Measurements from ENCODE around the gene LHFPL2.

The LHFPL2 gene

DNA sequence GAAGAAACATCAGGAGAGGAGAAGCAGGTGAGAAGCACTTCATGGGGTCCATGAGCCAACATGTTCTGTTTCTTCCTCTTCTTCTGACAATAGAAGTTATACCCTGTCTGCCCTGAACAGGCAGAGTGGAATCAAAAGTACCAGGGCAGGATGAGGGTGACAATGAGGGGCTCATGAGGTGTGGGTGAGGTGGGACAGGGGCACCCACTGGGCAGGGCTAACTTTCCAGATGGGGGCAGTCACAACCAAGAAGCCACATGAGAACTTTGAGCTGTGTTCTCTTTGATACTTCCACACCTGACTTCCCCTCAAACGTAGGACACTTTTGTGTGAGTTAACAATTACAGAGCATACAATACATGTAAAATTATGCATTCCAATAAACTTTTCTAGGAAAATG, 92.7 kb downstream of the LHFPL2 start:
- Histone ChIP-seq H3K27me3 (ENCODE audit: insufficient read depth, low read length) (no peaks in the 10 kb centered on the region), H3K4me1 (ENCODE audit: insufficient read depth, low read length) (no peaks in the 10 kb centered on the region), H3K9me3 (ENCODE audit: low read length) (peaks cover 2% of the 10 kb centered on the region), H3K36me3 (ENCODE audit: insufficient read depth, low read length) (no peaks in the 10 kb centered on the region), H3K4me3 (ENCODE audit: low read length) (no peak overlapping the region), H2AFZ (ENCODE audit: low read depth, low read length) (no peak overlapping the region)

DNA sequence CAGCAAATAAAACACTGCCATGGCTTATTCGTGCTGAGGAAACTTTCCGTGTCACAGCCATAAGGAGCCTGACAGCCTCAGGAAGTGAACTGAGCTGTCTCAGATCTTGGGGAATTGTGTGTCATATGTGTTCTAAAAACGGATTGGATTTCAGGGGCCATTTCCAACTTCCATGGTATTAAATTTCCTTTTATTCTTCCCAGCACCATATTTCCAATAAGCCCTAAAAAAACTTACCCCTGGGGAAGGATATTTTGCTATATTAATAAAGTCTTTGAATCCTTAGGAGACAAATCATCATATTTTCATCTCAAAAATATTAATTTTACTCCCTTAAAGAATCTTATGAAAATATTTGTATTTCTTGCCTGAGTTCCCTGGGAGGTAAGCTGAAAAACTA, 93.9 kb downstream of the LHFPL2 start:
- Histone ChIP-seq H3K4me3 (ENCODE audit: low read length) (no peak overlapping the region), H3K27me3 (ENCODE audit: insufficient read depth, low read length) (no peaks in the 10 kb centered on the region), H3K9me3 (ENCODE audit: low read length) (peaks cover 2% of the 10 kb centered on the region), H2AFZ (ENCODE audit: low read depth, low read length) (no peak overlapping the region), H3K4me1 (ENCODE audit: insufficient read depth, low read length) (no peaks in the 10 kb centered on the region), H3K36me3 (ENCODE audit: insufficient read depth, low read length) (no peaks in the 10 kb centered on the region)

DNA sequence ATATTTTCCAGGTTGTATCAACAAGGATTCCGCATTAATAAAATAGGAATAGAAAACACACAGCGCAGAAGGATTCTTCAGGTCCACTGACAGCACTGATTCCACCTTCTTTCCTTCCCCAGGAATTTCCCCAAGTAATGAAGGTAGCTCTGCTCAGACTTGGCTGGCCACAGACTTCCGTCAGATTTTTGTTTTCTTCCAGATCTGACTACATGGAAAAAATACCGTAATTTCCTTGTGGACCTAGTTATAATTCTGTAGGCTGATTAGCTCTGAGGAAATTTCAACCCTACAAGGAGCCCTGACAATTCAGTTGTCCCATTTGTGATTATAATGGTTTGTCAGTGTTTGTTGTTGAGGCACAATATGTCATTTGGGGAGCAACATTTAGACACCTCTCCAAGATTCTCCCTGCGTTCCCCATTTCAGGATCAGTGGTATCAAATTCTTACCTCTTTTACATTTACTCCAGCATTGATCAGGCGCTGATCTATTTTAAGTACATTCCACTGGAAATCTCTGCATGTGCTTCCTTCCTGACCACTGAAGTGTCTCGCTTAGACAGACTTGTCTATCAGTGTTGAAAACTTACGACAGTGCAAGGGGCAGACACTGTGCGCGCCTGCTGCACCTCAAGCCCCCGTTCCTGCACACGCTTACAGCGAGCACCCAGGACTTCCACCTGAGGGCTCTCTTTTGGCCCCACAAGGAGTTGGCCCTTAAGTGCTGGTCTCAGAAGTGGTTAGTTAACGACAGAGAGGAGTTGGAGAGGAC, 94.8 kb downstream of the LHFPL2 start:
- H3K9me3 ChIP-seq (ENCODE audit: low read length) = peaks cover 2% of the 10 kb centered on the region
- no peak overlapping the region for H3K4me3 ChIP-seq (ENCODE audit: low read length)
- H3K36me3 ChIP-seq (ENCODE audit: insufficient read depth, low read length) = no peaks in the 10 kb centered on the region
- no peak overlapping the region for H2AFZ ChIP-seq (ENCODE audit: low read depth, low read length)
- no peaks in the 10 kb centered on the region for H3K4me1 ChIP-seq (ENCODE audit: insufficient read depth, low read length)
- no peaks in the 10 kb centered on the region for H3K27me3 ChIP-seq (ENCODE audit: insufficient read depth, low read length)

DNA sequence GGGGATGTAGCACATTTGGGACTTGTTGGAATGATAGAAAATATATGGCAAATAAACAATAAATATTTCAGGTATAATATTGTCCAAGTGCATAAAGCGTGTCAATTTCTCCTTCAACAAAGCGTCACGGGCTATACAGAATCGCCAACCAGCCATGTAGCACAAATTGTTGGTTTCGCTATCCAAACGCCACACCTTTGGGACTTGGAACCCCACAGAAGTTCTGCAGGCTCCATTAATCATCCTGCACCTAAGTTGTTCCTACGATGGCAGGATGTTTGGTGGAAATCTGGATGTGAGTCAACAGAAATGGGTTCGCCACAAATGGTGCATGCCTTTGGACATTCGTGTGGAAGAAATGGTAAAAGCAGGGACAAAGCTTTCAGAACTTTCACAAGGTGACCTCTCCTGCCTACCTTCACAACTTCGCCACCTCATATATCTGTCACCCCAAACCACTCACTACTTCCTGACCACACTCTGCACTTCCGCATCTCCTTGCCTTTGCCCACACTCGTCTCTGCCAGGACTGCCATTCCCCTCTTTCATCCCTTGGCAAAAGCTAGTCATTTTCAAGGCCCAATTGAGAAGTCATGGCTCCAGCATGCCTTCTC, 95.7 kb downstream of the LHFPL2 start:
- Histone ChIP-seq H2AFZ (ENCODE audit: low read depth, low read length) (no peak overlapping the region), H3K4me1 (ENCODE audit: insufficient read depth, low read length) (no peaks in the 10 kb centered on the region), H3K4me3 (ENCODE audit: low read length) (no peak overlapping the region), H3K27me3 (ENCODE audit: insufficient read depth, low read length) (no peaks in the 10 kb centered on the region), H3K9me3 (ENCODE audit: low read length) (peaks cover 3% of the 10 kb centered on the region), H3K36me3 (ENCODE audit: insufficient read depth, low read length) (no peaks in the 10 kb centered on the region)

DNA sequence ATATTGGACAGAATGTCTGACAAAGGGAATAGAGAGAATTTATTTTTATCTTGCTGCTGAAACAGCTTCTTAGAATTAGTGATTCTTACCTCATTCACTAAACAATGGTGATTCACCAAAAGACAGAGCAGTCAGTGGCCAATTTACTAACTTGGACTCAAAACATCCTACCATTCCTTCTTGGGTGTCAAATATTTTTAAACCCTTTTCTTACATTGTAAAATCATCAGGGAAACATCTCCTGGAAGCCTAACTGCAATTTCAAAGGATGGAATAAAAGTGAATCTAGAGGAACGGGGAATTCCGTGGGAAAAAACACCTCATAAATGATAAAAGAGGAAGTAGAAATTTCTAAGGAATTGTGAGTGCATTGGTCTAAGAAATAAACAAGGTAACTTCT, 97.7 kb downstream of the LHFPL2 start:
- Histone ChIP-seq H3K9me3 (ENCODE audit: low read length) (peaks cover 3% of the 10 kb centered on the region), H3K27me3 (ENCODE audit: insufficient read depth, low read length) (no peaks in the 10 kb centered on the region), H2AFZ (ENCODE audit: low read depth, low read length) (no peak overlapping the region), H3K4me1 (ENCODE audit: insufficient read depth, low read length) (no peaks in the 10 kb centered on the region), H3K4me3 (ENCODE audit: low read length) (no peak overlapping the region), H3K36me3 (ENCODE audit: insufficient read depth, low read length) (no peaks in the 10 kb centered on the region)

DNA sequence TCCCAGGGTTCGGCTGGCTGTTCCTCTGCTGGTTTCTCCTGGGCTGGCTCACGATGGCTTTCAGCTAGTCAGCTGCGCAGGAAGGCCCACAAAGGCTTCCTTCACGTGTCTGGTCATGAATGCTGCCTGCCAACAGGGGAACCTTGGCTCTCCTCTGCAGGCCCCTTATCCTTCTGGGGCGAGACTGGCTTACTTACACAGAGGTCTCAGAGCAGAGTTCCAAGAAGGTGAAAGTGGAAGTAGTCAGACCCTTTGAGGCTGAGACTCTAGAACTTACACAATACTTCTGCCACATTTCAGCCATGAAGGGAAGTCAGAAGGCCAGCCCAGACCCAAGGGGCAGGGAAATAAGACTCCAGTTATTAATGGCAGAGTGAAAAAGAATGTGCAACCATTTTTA, 99.5 kb downstream of the LHFPL2 start:
- Histone ChIP-seq H3K4me3 (ENCODE audit: low read length) (no peak overlapping the region), H3K9me3 (ENCODE audit: low read length) (peaks cover 3% of the 10 kb centered on the region), H3K27me3 (ENCODE audit: insufficient read depth, low read length) (no peaks in the 10 kb centered on the region), H2AFZ (ENCODE audit: low read depth, low read length) (no peak overlapping the region), H3K4me1 (ENCODE audit: insufficient read depth, low read length) (peaks cover 4% of the 10 kb centered on the region), H3K36me3 (ENCODE audit: insufficient read depth, low read length) (no peaks in the 10 kb centered on the region)

- peaks cover 4% of the 10 kb centered on the region for H3K4me1 ChIP-seq (ENCODE audit: insufficient read depth, low read length)
These were observed 100.6 kb downstream of the LHFPL2 start for GRCh38 chr5:78547731-78548615.

GRCh38 chr5:78547183-78547582, 101.4 kb downstream of the LHFPL2 start:
- H3K4me1 ChIP-seq (ENCODE audit: insufficient read depth, low read length) = peaks cover 9% of the 10 kb centered on the region
- no peak overlapping the region for H3K4me3 ChIP-seq (ENCODE audit: low read length)
- H3K9me3 ChIP-seq (ENCODE audit: low read length) = peaks cover 2% of the 10 kb centered on the region
- H2AFZ ChIP-seq (ENCODE audit: low read depth, low read length) = no peak overlapping the region
- H3K36me3 ChIP-seq (ENCODE audit: insufficient read depth, low read length) = no peaks in the 10 kb centered on the region
- H3K27me3 ChIP-seq (ENCODE audit: insufficient read depth, low read length) = no peaks in the 10 kb centered on the region

More at GRCh38 chr5:78547731-78548615, 100.6 kb downstream of the LHFPL2 start:
- Histone ChIP-seq H3K27me3 (ENCODE audit: insufficient read depth, low read length) (no peaks in the 10 kb centered on the region), H2AFZ (ENCODE audit: low read depth, low read length) (no peak overlapping the region), H3K36me3 (ENCODE audit: insufficient read depth, low read length) (no peaks in the 10 kb centered on the region), H3K4me3 (ENCODE audit: low read length) (no peak overlapping the region), H3K9me3 (ENCODE audit: low read length) (peaks cover 2% of the 10 kb centered on the region)

- Histone ChIP-seq H3K27me3 (ENCODE audit: insufficient read depth, low read length) (no peaks in the 10 kb centered on the region), H3K36me3 (ENCODE audit: insufficient read depth, low read length) (no peaks in the 10 kb centered on the region), H3K4me1 (ENCODE audit: insufficient read depth, low read length) (peaks cover 12% of the 10 kb centered on the region), H3K9me3 (ENCODE audit: low read length) (peaks cover 2% of the 10 kb centered on the region), H2AFZ (ENCODE audit: low read depth, low read length) (no peak overlapping the region), H3K4me3 (ENCODE audit: low read length) (no peak overlapping the region)
These were observed 102.1 kb downstream of the LHFPL2 start for GRCh38 chr5:78546276-78546996.

- no peak overlapping the region for H3K4me3 ChIP-seq (ENCODE audit: low read length)
- no peaks in the 10 kb centered on the region for H3K27me3 ChIP-seq (ENCODE audit: insufficient read depth, low read length)
- peaks cover 20% of the 10 kb centered on the region for H3K4me1 ChIP-seq (ENCODE audit: insufficient read depth, low read length)
- H3K9me3 ChIP-seq (ENCODE audit: low read length) = peaks cover 2% of the 10 kb centered on the region
- H2AFZ ChIP-seq (ENCODE audit: low read depth, low read length) = no peak overlapping the region
- no peaks in the 10 kb centered on the region for H3K36me3 ChIP-seq (ENCODE audit: insufficient read depth, low read length)
These were observed 103.2 kb downstream of the LHFPL2 start for GRCh38 chr5:78545406-78545805.

DNA sequence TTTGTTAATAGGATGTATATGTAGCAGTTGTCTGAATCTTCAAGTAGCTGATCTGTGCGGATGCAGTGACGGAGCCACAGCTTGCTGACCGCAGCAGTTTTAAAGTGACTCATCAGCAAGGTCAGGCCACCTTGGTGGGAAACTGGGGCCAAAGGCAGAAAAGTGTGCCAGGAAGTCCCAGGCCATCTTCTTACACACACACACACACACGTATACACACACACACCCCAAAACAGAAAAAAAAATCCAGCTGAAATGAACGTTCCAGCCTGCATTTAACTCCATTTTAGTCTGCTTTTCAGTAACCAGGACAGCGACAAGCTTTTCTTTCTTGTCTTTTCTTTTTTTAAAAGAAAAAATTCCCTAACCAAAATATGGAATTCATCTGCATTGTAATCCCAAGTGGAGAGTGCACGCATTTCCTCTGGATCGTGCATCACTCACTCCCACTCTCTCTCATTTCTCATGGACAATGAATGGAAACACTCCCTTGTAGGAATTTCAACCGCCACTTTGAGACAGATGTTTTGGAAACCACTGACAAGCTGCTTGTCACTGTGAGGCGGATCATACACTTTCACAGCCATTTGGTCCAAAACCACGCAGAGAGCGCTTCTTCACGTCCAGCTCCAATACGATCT, 103.9 kb downstream of the LHFPL2 start:
- Histone ChIP-seq H3K4me1 (ENCODE audit: insufficient read depth, low read length) (peaks cover 24% of the 10 kb centered on the region), H3K4me3 (ENCODE audit: low read length) (no peak overlapping the region), H3K36me3 (ENCODE audit: insufficient read depth, low read length) (no peaks in the 10 kb centered on the region)

GRCh38 chr5:78543916-78544315, 104.7 kb downstream of the LHFPL2 start:
- H2AFZ ChIP-seq (ENCODE audit: low read depth, low read length) = no peak overlapping the region
- H3K4me1 ChIP-seq (ENCODE audit: insufficient read depth, low read length) = peaks cover 24% of the 10 kb centered on the region
- peaks cover 2% of the 10 kb centered on the region for H3K9me3 ChIP-seq (ENCODE audit: low read length)
- no peaks in the 10 kb centered on the region for H3K27me3 ChIP-seq (ENCODE audit: insufficient read depth, low read length)
- H3K36me3 ChIP-seq (ENCODE audit: insufficient read depth, low read length) = no peaks in the 10 kb centered on the region
- H3K4me3 ChIP-seq (ENCODE audit: low read length) = no peak overlapping the region

More for the DNA sequence above, 103.9 kb downstream of the LHFPL2 start:
- Histone ChIP-seq H3K27me3 (ENCODE audit: insufficient read depth, low read length) (no peaks in the 10 kb centered on the region), H2AFZ (ENCODE audit: low read depth, low read length) (no peak overlapping the region), H3K9me3 (ENCODE audit: low read length) (peaks cover 2% of the 10 kb centered on the region)

All from neuron (in vitro differentiated cells).